Activated CD8-positive, alpha-beta T cell treated with anti-CD3 and anti-CD28 coated beads for 36 hours (primary cell): ENCODE measurements around the gene NBL1. TPM values are rescaled to one million over a fixed set of nuclear protein-coding genes. Genes with fewer than 3 reads are reported as not detected.

ENCODE experiments used
- ATAC-seq: fragments of 200-7000 bp; cut with Tn5 transposase; one replicate; pipeline ENCODE4 v1.10.0; 2021; ENCODE audit warnings: mild to moderate bottlenecking, moderate library complexity
- CTCF ChIA-PET: fragments of 350-600 bp; sonication (Branson Sonifier 250); formaldehyde crosslinking; loops from one replicate; lab custom pipeline; 2021; ENCODE audit warnings: antibody characterized with exemption; lab: Charles Lee
- POLR2A ChIA-PET: fragments of 350-600 bp; sonication (Branson Sonifier 250); formaldehyde crosslinking; loops from one replicate; lab custom pipeline; 2021; ENCODE audit warnings: antibody characterized with exemption; lab: Charles Lee
- DNase-seq: peaks from one replicate; pipeline ENCODE4 v3.0.0-alpha.2; 2020
- H3K27ac Mint-ChIP-seq: one replicate; pipeline ENCODE4 v1.8.0; 2021; ENCODE audit warnings: mild to moderate bottlenecking, mixed read lengths
- H3K27me3 Mint-ChIP-seq: one replicate; pipeline ENCODE4 v1.8.0; 2021; ENCODE audit warnings: mixed read lengths
- H3K36me3 Mint-ChIP-seq: one replicate; pipeline ENCODE4 v1.8.0; 2021; ENCODE audit warnings: low read depth, mixed read lengths
- H3K4me1 Mint-ChIP-seq: one replicate; pipeline ENCODE4 v1.8.0; 2021; ENCODE audit warnings: low read depth, mixed read lengths
- H3K4me3 Mint-ChIP-seq: one replicate; pipeline ENCODE4 v1.8.0; 2021; ENCODE audit warnings: mild to moderate bottlenecking, moderate library complexity, mixed read lengths
- H3K9me3 Mint-ChIP-seq: one replicate; pipeline ENCODE4 v1.8.0; 2021; ENCODE audit warnings: mixed read lengths
- intact Hi-C: fragments of 100-400 bp; cut with micrococcal nuclease; formaldehyde crosslinking; loops from one replicate; pipeline ENCODE4 v1.10.0; 2022
- total RNA-seq, 2 experiments: library from RNA; stranded (reverse); gene quantifications; one replicate each; pipeline ENCODE4 v1.2.3, GENCODE V29; 2021
- TF ChIP-seq, protein P1 (sequence below): fragments of 200-600 bp; IDR thresholded peaks from one replicate; pipeline ENCODE4 v1.8.0; 2022; ENCODE audit warnings: antibody characterized with exemption, mild to moderate bottlenecking

NBL1 gene
- total RNA-seq, 2 experiments from 2014 or later: 27.0 to 27.6 TPM

DNA sequence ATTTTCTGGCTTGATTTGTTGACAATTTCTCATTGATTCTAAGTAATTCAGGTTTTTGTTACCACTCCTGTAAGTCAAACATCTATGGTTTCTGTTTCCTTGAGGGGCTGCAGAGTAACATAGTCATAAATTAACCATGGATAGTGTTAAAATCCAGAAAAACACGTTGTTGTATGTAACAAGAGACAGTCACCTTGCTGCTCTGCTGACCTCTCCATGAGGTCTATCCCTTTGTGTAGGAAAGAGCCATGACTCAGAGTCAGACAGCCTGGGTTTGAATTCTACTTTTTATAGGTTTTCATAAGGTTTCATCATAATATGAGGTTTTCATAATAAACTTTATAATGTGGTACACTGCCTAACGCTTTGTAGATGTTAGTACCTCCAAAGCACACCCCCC, 27.6 kb upstream of the NBL1 start:
- no peak overlapping the region for H3K27ac Mint-ChIP-seq
- intact Hi-C loops: no loop called here
- ATAC-seq (peak; percentile 42), DNase-seq (no peak)
- no peaks in the 10 kb centered on the region for H3K9me3 Mint-ChIP-seq
- peaks cover 16% of the 10 kb centered on the region for H3K4me1 Mint-ChIP-seq
- H3K27me3 Mint-ChIP-seq: no peaks in the 10 kb centered on the region
- H3K36me3 Mint-ChIP-seq: peaks cover 5% of the 10 kb centered on the region
- POLR2A ChIA-PET: no interaction called here
- TF ChIP-seq, protein P1, sequence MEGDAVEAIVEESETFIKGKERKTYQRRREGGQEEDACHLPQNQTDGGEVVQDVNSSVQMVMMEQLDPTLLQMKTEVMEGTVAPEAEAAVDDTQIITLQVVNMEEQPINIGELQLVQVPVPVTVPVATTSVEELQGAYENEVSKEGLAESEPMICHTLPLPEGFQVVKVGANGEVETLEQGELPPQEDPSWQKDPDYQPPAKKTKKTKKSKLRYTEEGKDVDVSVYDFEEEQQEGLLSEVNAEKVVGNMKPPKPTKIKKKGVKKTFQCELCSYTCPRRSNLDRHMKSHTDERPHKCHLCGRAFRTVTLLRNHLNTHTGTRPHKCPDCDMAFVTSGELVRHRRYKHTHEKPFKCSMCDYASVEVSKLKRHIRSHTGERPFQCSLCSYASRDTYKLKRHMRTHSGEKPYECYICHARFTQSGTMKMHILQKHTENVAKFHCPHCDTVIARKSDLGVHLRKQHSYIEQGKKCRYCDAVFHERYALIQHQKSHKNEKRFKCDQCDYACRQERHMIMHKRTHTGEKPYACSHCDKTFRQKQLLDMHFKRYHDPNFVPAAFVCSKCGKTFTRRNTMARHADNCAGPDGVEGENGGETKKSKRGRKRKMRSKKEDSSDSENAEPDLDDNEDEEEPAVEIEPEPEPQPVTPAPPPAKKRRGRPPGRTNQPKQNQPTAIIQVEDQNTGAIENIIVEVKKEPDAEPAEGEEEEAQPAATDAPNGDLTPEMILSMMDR: no peak
- CTCF ChIA-PET: interaction anchor here (0.8 to 1.7 kb wide), 4 partner anchors 32 to 271 kb away, joined by 3 to 5 read pairs (median 4); no protein-coding TSS in a partner anchor
- no peak overlapping the region for H3K4me3 Mint-ChIP-seq

DNA sequence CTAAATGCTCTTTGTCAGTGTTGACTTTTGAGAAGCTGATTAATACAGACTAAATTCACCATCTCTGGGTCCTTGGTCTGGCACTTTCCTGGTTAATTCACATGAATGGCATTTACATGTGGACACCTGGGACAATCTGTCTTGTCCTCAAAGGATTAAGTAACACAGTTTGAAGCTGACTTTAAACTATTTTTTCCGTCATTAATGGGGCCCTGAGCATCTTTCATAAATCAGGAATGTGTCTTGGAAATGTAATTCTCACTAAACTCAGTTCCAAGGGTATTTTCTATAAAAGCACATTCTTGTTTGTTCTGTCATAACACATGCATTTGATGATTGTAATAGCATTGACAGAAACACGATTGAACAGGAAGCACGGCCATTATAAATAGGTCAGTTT, 26.7 kb upstream of the NBL1 start:
- peaks cover 6% of the 10 kb centered on the region for H3K36me3 Mint-ChIP-seq
- no peaks in the 10 kb centered on the region for H3K27me3 Mint-ChIP-seq
- intact Hi-C loops: no loop called here
- DNase-seq (no peak), ATAC-seq (no peak)
- ChIA-PET CTCF (interaction anchor here (1.1 to 1.7 kb wide), 4 partner anchors 10 to 272 kb away, joined by 3 to 5 read pairs (median 4); no protein-coding TSS in a partner anchor), POLR2A (interaction anchor here (1.2 to 1.5 kb wide), 2 partner anchors 19 to 26 kb away, joined by 3 to 5 read pairs; no protein-coding TSS in a partner anchor)
- TF ChIP-seq, protein P1: no peak
- H3K9me3 Mint-ChIP-seq: no peaks in the 10 kb centered on the region
- peaks cover 17% of the 10 kb centered on the region for H3K4me1 Mint-ChIP-seq
- no peak overlapping the region for H3K4me3 Mint-ChIP-seq
- no peak overlapping the region for H3K27ac Mint-ChIP-seq

DNA sequence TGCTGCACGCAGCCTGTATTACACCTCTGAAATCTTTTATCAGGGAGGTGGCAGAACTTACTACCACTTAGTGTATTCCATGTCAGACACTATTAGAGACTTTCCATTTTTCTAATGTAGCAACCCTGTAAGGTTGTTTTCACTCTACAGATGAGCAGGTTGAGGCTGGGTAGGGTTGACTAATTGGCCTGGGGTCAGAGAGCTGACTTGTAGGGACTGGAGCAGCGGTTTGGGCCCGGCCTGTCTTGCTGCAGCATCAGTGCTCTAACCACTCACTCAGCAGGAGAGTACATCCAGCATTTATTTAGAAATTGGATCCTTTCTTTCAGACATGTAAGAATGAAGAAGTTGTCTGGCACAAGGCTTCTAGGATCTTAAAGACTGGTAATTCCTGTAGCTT, 25.7 kb upstream of the NBL1 start:
- H3K27ac Mint-ChIP-seq: no peak overlapping the region
- POLR2A ChIA-PET: interaction anchor here (1.2 to 1.5 kb wide), 3 partner anchors 20 to 25 kb away, joined by 3 to 5 read pairs (median 4); a partner anchor contains a TSS
- H3K36me3 Mint-ChIP-seq: peaks cover 10% of the 10 kb centered on the region

DNA sequence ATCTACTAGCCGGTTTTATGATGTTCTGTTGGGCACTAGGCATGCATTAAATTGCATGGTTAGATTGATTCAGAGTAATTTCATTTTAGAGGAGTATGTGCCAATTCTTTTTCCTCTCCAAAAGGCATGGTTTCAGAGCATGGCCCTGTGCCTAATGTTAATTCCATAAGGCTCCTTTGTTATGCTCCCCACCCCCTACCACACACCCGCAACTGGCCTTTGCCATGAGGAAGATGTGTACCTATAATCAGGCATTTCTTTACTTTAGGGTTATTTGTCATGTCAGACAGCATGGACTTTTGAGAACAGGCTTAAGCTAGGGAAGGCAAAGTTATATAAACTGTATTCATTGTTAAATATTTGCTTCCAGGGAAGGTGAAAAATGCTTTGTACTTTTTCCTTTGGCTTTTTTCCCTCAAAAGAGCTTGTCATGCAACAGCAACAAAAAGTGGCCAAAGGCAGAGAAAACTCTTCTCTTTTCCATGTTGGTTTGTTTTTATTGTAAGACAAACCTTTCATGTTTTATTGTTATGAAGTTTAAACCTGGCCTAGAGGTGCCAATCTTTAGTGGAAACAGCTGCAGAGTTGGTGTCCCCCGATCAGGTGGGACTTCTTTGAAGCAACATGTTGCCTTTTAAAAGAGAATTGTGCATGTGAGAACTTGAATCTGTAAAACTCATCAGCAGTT, 24.3 kb upstream of the NBL1 start:
- ChIA-PET POLR2A (interaction anchor here (0.6 kb wide), 1 partner anchor 411 kb away, joined by 3 read pairs; no protein-coding TSS in a partner anchor), CTCF (interaction anchor here (0.9 to 1.7 kb wide), 5 partner anchors 11 to 95 kb away, joined by 3 to 5 read pairs (median 4); no protein-coding TSS in a partner anchor)
- ATAC-seq (no peak), DNase-seq (no peak)
- Mint-ChIP-seq H3K9me3 (no peaks in the 10 kb centered on the region), H3K36me3 (peaks cover 16% of the 10 kb centered on the region), H3K27ac (no peak overlapping the region), H3K4me1 (peaks cover 13% of the 10 kb centered on the region), H3K4me3 (no peak overlapping the region), H3K27me3 (no peaks in the 10 kb centered on the region)
- intact Hi-C loops: no loop called here
- TF ChIP-seq, protein P1: no peak

More for the DNA sequence above, 25.7 kb upstream of the NBL1 start:
- peaks cover 14% of the 10 kb centered on the region for H3K4me1 Mint-ChIP-seq
- CTCF ChIA-PET: interaction anchor here (0.9 to 1.7 kb wide), 3 partner anchors 21 to 273 kb away, joined by 3 to 4 read pairs (median 3); no protein-coding TSS in a partner anchor
- DNase-seq: no peak
- ATAC-seq: no peak
- no peaks in the 10 kb centered on the region for H3K27me3 Mint-ChIP-seq
- H3K4me3 Mint-ChIP-seq: no peak overlapping the region
- TF ChIP-seq, protein P1: no peak
- intact Hi-C loops: no loop called here
- no peaks in the 10 kb centered on the region for H3K9me3 Mint-ChIP-seq

DNA sequence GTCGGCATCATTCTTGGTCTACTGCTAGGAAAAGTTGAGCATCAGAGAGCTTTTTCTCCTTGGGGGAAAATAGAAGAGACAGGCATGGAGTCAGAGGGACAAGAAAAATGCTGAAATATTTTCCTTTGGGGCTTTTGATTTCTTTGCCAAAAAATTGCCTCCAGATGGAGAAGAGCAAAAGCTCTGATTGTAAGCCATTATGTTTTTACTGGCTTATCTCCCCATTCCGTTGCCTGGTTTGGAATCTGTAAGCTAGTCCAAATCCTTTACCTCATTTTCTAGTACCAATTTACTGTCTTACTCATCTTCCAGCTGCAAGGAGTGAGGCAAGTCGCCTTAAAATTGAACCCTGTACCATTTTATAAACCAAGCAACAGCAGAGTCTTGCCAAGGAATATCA, 23.3 kb upstream of the NBL1 start:
- TF ChIP-seq, protein P1: no peak
- intact Hi-C loops: no loop called here
- no peak overlapping the region for H3K27ac Mint-ChIP-seq
- H3K4me3 Mint-ChIP-seq: no peak overlapping the region
- ChIA-PET POLR2A (interaction anchor here (1.3 kb wide), 1 partner anchor 11 kb away, joined by 3 read pairs; no protein-coding TSS in a partner anchor), CTCF (interaction anchor here (0.7 to 1.7 kb wide), 4 partner anchors 10 to 279 kb away, joined by 3 to 5 read pairs (median 4); no protein-coding TSS in a partner anchor)
- H3K36me3 Mint-ChIP-seq: peaks cover 18% of the 10 kb centered on the region
- peaks cover 9% of the 10 kb centered on the region for H3K4me1 Mint-ChIP-seq
- ATAC-seq (no peak), DNase-seq (no peak)
- H3K9me3 Mint-ChIP-seq: no peaks in the 10 kb centered on the region
- no peaks in the 10 kb centered on the region for H3K27me3 Mint-ChIP-seq
